ENCODE data around the gene HBZ. TPM values are rescaled to one million over a fixed set of nuclear protein-coding genes. Genes with fewer than 3 reads are reported as not detected.

Gene HBZ
- total and polyA plus RNA-seq, 2 of the 13 experiments (the other 11 are each of a cell fraction or from before 2014, with no cell fraction given): 0.21 TPM; not detected in 1

DNA sequence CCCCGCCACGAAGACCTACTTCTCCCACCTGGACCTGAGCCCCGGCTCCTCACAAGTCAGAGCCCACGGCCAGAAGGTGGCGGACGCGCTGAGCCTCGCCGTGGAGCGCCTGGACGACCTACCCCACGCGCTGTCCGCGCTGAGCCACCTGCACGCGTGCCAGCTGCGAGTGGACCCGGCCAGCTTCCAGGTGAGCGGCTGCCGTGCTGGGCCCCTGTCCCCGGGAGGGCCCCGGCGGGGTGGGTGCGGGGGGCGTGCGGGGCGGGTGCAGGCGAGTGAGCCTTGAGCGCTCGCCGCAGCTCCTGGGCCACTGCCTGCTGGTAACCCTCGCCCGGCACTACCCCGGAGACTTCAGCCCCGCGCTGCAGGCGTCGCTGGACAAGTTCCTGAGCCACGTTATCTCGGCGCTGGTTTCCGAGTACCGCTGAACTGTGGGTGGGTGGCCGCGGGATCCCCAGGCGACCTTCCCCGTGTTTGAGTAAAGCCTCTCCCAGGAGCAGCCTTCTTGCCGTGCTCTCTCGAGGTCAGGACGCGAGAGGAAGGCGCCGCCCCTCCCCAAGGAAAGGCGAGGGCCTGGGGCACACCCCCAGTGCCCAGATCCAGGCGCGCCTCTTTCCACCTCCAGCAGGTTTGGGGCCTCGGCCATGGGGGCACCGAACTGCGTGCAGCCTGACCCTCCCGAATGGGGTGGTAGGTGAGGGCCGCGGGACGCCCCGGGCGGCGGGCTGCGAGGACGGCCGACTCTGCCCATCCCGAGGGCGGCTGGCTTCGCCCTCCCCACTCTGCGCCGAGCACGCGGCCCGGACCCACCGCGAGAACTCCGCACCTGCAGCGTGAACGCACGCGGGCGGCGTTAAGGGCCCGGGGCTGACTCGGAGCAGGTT is 28.5 kb downstream of the HBZ start (continued):
- TF ChIP-seq ZNF83 (CRISPR knock-in tag; IDR thresholded peaks at IDR 0.05; ENCODE audit: borderline replicate concordance) (peak; percentile 95; the same call in 1 of the 2 replicates), ZNF570 (CRISPR knock-in tag; IDR thresholded peaks at IDR 0.05; ENCODE audit: borderline replicate concordance) (peak; percentile 93; the same call in 1 of the 2 replicates), POLR2G (IDR thresholded peaks at IDR 0.05; ENCODE audit: low read depth, low read length) (peak; percentile 86), GRHL1 (CRISPR knock-in tag; conservative IDR thresholded peaks at IDR 0.05) (peak; percentile 43; the same call in 1 of the 2 replicates), ZBTB10 (CRISPR knock-in tag; IDR thresholded peaks at IDR 0.05; ENCODE audit: borderline replicate concordance) (peak; percentile 80; the same call in 1 of the 2 replicates), MED13 (CRISPR knock-in tag; IDR thresholded peaks at IDR 0.05) (peak; percentile 85; the same call in 1 of the 2 replicates), STAG1 (CRISPR knock-in tag; IDR thresholded peaks at IDR 0.05) (peak; percentile 91), ZNF207 (IDR thresholded peaks at IDR 0.05; ENCODE audit: borderline replicate concordance) (no peak), HDAC6 (IDR thresholded peaks at IDR 0.05; ENCODE audit: low read depth, low read length) (no peak), MEF2D (CRISPR knock-in tag; IDR thresholded peaks at IDR 0.05) (no peak), ZMYM2 (CRISPR knock-in tag; IDR thresholded peaks at IDR 0.05) (peak; percentile 14; the same call in 1 of the 2 replicates), ZNF468 (CRISPR knock-in tag; IDR thresholded peaks at IDR 0.05) (peak; percentile 94), SMARCE1 (IDR thresholded peaks at IDR 0.05; ENCODE audit: borderline replicate concordance) (no peak), ZNF780A (CRISPR knock-in tag; IDR thresholded peaks at IDR 0.05) (peak; percentile 99), KLF6 (CRISPR knock-in tag; IDR thresholded peaks at IDR 0.05) (peak; percentile 99), PAF1 (CRISPR knock-in tag; IDR thresholded peaks at IDR 0.05) (no peak), ASH2L (IDR thresholded peaks at IDR 0.05; ENCODE audit: insufficient read length, low read depth, low read length) (peak; percentile 66)
- TF ChIP-seq, protein P1, sequence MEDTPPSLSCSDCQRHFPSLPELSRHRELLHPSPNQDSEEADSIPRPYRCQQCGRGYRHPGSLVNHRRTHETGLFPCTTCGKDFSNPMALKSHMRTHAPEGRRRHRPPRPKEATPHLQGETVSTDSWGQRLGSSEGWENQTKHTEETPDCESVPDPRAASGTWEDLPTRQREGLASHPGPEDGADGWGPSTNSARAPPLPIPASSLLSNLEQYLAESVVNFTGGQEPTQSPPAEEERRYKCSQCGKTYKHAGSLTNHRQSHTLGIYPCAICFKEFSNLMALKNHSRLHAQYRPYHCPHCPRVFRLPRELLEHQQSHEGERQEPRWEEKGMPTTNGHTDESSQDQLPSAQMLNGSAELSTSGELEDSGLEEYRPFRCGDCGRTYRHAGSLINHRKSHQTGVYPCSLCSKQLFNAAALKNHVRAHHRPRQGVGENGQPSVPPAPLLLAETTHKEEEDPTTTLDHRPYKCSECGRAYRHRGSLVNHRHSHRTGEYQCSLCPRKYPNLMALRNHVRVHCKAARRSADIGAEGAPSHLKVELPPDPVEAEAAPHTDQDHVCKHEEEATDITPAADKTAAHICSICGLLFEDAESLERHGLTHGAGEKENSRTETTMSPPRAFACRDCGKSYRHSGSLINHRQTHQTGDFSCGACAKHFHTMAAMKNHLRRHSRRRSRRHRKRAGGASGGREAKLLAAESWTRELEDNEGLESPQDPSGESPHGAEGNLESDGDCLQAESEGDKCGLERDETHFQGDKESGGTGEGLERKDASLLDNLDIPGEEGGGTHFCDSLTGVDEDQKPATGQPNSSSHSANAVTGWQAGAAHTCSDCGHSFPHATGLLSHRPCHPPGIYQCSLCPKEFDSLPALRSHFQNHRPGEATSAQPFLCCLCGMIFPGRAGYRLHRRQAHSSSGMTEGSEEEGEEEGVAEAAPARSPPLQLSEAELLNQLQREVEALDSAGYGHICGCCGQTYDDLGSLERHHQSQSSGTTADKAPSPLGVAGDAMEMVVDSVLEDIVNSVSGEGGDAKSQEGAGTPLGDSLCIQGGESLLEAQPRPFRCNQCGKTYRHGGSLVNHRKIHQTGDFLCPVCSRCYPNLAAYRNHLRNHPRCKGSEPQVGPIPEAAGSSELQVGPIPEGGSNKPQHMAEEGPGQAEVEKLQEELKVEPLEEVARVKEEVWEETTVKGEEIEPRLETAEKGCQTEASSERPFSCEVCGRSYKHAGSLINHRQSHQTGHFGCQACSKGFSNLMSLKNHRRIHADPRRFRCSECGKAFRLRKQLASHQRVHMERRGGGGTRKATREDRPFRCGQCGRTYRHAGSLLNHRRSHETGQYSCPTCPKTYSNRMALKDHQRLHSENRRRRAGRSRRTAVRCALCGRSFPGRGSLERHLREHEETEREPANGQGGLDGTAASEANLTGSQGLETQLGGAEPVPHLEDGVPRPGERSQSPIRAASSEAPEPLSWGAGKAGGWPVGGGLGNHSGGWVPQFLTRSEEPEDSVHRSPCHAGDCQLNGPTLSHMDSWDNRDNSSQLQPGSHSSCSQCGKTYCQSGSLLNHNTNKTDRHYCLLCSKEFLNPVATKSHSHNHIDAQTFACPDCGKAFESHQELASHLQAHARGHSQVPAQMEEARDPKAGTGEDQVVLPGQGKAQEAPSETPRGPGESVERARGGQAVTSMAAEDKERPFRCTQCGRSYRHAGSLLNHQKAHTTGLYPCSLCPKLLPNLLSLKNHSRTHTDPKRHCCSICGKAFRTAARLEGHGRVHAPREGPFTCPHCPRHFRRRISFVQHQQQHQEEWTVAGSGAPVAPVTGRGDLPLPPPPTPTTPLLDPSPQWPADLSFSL (CRISPR knock-in tag; IDR thresholded peaks at IDR 0.05): no peak
